WTC11 (cell line): ENCODE measurements around the gene TBC1D21.

Experiments
- CREB1 ChIP-seq: sonication (generic); formaldehyde crosslinking; IDR thresholded peaks from 2 replicates; pipeline ENCODE4 v1.8.0; 2023; ENCODE audit warnings: mild to moderate bottlenecking, missing genetic modification reagents
- CTCF ChIP-seq: fragments of 200-600 bp; IDR thresholded peaks from 2 replicates; pipeline ENCODE4 v1.8.0; 2022; ENCODE audit warnings: antibody characterized with exemption
- GABPB1 ChIP-seq: sonication (generic); formaldehyde crosslinking; IDR thresholded peaks from 2 replicates; pipeline ENCODE4 v1.8.1; 2023; ENCODE audit warnings: mild to moderate bottlenecking, missing genetic modification reagents
- SMAD3 ChIP-seq: sonication (generic); formaldehyde crosslinking; IDR thresholded peaks from 2 replicates; pipeline ENCODE4 v1.8.0; 2022; ENCODE audit warnings: missing genetic modification reagents, mild to moderate bottlenecking, borderline replicate concordance
- SMAD4 ChIP-seq: sonication (generic); formaldehyde crosslinking; IDR thresholded peaks from 2 replicates; pipeline ENCODE4 v1.8.0; 2022; ENCODE audit warnings: mild to moderate bottlenecking, missing genetic modification reagents

GRCh38 chr15:73884159-73884558, 10.8 kb downstream of the TBC1D21 start:
- TF ChIP-seq CTCF (no peak), CREB1 (CRISPR knock-in tag) (no peak), SMAD4 (CRISPR knock-in tag) (no peak), SMAD3 (CRISPR knock-in tag) (no peak), GABPB1 (CRISPR knock-in tag) (no peak)
